Heart right ventricle (tissue), 16 donors: ENCODE measurements around the gene LRRC8B. TPM values are rescaled to one million over a fixed set of nuclear protein-coding genes. Genes with fewer than 3 reads are reported as not detected.

ENCODE experiments used
- ATAC-seq, 8 donors: fragments of 200-7000 bp; cut with Tn5 transposase; one replicate each; pipeline ENCODE4 v1.9.1; 2020; ENCODE audit warnings: mild to moderate bottlenecking in 8 of 8, moderate library complexity in 8 of 8, moderate number of reproducible peaks in 1 of 8
- DNase-seq, 2 donors: peaks; one replicate each; pipeline ENCODE4 v3.0.0-alpha.2; 2020
- H3K27ac ChIP-seq, 10 donors: fragments of 200-600 bp; sonication (generic) in 2 of 10; one replicate each; pipeline versions ENCODE4 v1.5.0 to v1.8.0; 2020 to 2022; ENCODE audit warnings: mild to moderate bottlenecking in 3 of 10
- H3K27me3 ChIP-seq, 7 donors: fragments of 200-600 bp; one replicate each; pipeline ENCODE4 v1.8.0; 2021 to 2022; ENCODE audit warnings: mild to moderate bottlenecking in 2 of 7
- H3K36me3 ChIP-seq, 9 donors: fragments of 200-600 bp; sonication (generic) in 1 of 9; one replicate each; pipeline versions ENCODE4 v1.5.0 to v1.8.0; 2020 to 2022; ENCODE audit warnings: mild to moderate bottlenecking in 2 of 9
- H3K4me1 ChIP-seq, 9 donors: fragments of 200-600 bp; sonication (generic) in 1 of 9; one replicate each; pipeline versions ENCODE4 v1.5.0 to v1.8.0; 2020 to 2022; ENCODE audit warnings: mild to moderate bottlenecking in 4 of 9
- H3K4me3 ChIP-seq, 10 donors: fragments of 200-600 bp; sonication (generic) in 2 of 10; one replicate each; pipeline versions ENCODE4 v1.5.0 to v1.8.0; 2020 to 2022; ENCODE audit warnings: mild to moderate bottlenecking in 7 of 10, moderate library complexity in 2 of 10
- H3K9me3 ChIP-seq, 11 donors: fragments of 200-600 bp in 10 of 11; sonication (generic) in 2 of 11; one replicate each; pipeline versions ENCODE4 v1.5.0 to v1.8.0; 2013 to 2022; ENCODE audit warnings: mild to moderate bottlenecking in 2 of 11, control low read depth in 1 of 11, moderate library complexity in 1 of 11
- WGBS, 2 donors: extraction: QIAGEN DNeasy Blood & Tissue Kit; methylation state at CpG; one replicate each; pipeline ENCODE4 v1.1.7; 2013; ENCODE audit warnings: inconsistent platforms in 1 of 2; 5-methylcytosine and 5-hydroxymethylcytosine counted together
- intact Hi-C, 10 donors: fragments of 100-400 bp; cut with DNase I; formaldehyde crosslinking; loops; one replicate each; pipeline versions ENCODE4 v1.11.1 to v1.14.2; 2022
- polyA plus RNA-seq, 2 donors: library from polyadenylated mRNA; stranded (reverse); fragments of 200-250 nt; gene quantifications; one replicate each; pipeline ENCODE4 v1.2.3, GENCODE V29; 2013
- total RNA-seq, 10 donors: library from RNA; stranded (reverse); fragmentation: NEBNext Ultra II Directional in 3 of 10; extraction: Animal tissue kit (Norgen Biotek cat#: 25700) in 3 of 10; gene quantifications; one replicate each; pipeline versions ENCODE4 v1.2.1 to v1.2.4, GENCODE V29; 2021 to 2023
- TF ChIP-seq, protein P1 (sequence below), 9 donors: fragments of 200-600 bp; sonication (generic) in 2 of 9; IDR thresholded peaks; one replicate each; pipeline versions ENCODE4 v1.5.0 to v1.8.0; 2021 to 2022; ENCODE audit warnings: antibody characterized with exemption in 9 of 9, mild to moderate bottlenecking in 5 of 9, moderate library complexity in 1 of 9
- donor health status: Arrhythmogenic right ventricular cardiomyopathy.
- donor health status: ischemic (EF 13 %, LVEDD 7.1; RV severe dilation, severe dysfunction).
- donor health status: healthy with polysubstance abuse.
- donor health status: DM: no; HTN: yes; CAD: no.
- donor health status: DM: no; HTN: no; CAD: no.
- donor health status: ischemic (EF 25% LVEDD 6.9; RV normal size, moderate dysfunction).
- donor health status: ischemic (EF 25% LVEDD 5.7; RV mildly dilated, moderate dysfunction).
- donor health status: healthy.
- donor health status: DM: yes; HTN: yes; CAD: no.
- donor health status: Ischemic cardiomyopathy.
- donor health status: ischemic (EF 35%, LVEDD 5.7; RV mildly dilated, moderate dysfunction).
- donor health status: nonischemic (EF 11% LVEDD 7.7; RV severe dilation, severe dysfunction).
- donor health status: DM: yes; HTN: yes; CAD: no.
- donor health status: PGD.
- donor health status: ischemic (EF 29% LVEDD 5.4; RV normal size, mild dysfunction).
- donor health status: nonischemic (EF 23%, LVEDD 6.1; RV moderate dilation, normal function).

Gene LRRC8B
- total and polyA plus RNA-seq, 12 donors: 1.7 to 6.6 (median 4.2) TPM

DNA sequence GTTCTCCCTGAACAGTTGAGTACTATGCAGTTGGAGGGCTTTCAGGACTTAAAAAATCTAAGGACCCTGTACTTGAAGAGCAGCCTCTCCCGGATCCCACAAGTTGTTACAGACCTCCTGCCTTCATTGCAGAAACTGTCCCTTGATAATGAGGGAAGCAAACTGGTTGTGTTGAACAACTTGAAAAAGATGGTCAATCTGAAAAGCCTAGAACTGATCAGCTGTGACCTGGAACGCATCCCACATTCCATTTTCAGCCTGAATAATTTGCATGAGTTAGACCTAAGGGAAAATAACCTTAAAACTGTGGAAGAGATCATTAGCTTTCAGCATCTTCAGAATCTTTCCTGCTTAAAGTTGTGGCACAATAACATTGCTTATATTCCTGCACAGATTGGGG lies 59.6 kb downstream of the LRRC8B start:
- WGBS, 2 donors: 95 to 99% methylated on average over 2 of the region's 2 CpGs
- H3K27ac ChIP-seq: no peak overlapping the region
- peaks cover 0 to 71% (median 9%) of the 10 kb centered on the region in 9 donors for H3K36me3 ChIP-seq
- TF ChIP-seq, protein P1, sequence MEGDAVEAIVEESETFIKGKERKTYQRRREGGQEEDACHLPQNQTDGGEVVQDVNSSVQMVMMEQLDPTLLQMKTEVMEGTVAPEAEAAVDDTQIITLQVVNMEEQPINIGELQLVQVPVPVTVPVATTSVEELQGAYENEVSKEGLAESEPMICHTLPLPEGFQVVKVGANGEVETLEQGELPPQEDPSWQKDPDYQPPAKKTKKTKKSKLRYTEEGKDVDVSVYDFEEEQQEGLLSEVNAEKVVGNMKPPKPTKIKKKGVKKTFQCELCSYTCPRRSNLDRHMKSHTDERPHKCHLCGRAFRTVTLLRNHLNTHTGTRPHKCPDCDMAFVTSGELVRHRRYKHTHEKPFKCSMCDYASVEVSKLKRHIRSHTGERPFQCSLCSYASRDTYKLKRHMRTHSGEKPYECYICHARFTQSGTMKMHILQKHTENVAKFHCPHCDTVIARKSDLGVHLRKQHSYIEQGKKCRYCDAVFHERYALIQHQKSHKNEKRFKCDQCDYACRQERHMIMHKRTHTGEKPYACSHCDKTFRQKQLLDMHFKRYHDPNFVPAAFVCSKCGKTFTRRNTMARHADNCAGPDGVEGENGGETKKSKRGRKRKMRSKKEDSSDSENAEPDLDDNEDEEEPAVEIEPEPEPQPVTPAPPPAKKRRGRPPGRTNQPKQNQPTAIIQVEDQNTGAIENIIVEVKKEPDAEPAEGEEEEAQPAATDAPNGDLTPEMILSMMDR (IDR thresholded peaks at IDR 0.05): no peak
- H3K27me3 ChIP-seq: no peaks in the 10 kb centered on the region
- intact Hi-C loops: no loop called here
- DNase-seq (no peak), ATAC-seq (no peak)
- no peaks in the 10 kb centered on the region for H3K9me3 ChIP-seq
- no peak overlapping the region for H3K4me3 ChIP-seq
- H3K4me1 ChIP-seq: peaks cover 0 to 2% (median 0%) of the 10 kb centered on the region in 9 donors

DNA sequence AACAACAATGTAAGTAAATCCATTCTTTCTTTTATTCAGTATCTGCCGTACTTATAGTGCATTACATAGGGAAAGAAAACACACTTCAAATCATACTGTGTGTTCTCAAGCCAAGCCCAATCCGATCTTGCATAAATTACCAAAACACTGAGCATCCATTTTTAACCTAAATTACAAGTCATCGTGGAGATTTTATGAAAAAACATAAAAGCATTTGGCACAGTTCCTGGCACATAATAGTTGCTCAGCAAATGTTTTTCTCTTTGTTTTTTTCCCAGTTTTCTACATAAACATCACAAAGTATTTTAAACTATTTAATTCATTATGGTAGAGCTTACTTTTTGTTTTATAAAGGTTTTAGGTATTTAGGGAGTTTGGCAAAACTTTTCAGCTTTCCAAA lies 60.2 kb downstream of the LRRC8B start:
- no peak overlapping the region for H3K4me3 ChIP-seq
- no peak overlapping the region for H3K27ac ChIP-seq
- TF ChIP-seq, protein P1 (IDR thresholded peaks at IDR 0.05): no peak
- no peaks in the 10 kb centered on the region for H3K27me3 ChIP-seq
- DNase-seq (no peak), ATAC-seq (no peak)
- peaks cover 0 to 65% (median 9%) of the 10 kb centered on the region in 9 donors for H3K36me3 ChIP-seq
- no peaks in the 10 kb centered on the region for H3K9me3 ChIP-seq
- H3K4me1 ChIP-seq: peaks cover 0 to 7% (median 3%) of the 10 kb centered on the region in 9 donors
- WGBS, 2 donors: 92 to 93% methylated on average over 3 of the region's 3 CpGs
- intact Hi-C loops: no loop called here

DNA sequence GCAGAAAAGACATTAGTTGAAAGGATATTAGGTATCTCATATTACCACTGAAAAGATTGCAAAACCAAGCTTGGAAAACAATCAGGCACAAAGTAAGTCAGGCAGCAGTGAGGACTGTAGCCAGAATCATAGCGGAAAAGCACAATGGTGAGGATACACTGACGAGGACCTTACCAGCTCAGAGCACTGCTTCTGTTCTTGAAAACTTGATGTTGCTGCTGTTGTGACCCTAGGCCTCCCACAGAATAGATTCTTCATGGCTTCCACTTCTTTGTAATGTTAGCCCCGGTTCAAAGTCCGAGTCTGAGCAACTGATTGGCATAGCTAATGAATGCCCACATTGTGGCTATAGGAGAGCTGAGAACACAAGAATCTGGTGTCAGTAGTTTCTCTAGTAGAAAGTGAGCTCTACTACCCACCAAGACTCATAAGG lies 63.1 kb downstream of the LRRC8B start:
- H3K36me3 ChIP-seq: peaks cover 0 to 38% (median 2%) of the 10 kb centered on the region in 9 donors
- intact Hi-C loops: no loop called here
- H3K4me3 ChIP-seq: no peak overlapping the region
- H3K9me3 ChIP-seq: no peaks in the 10 kb centered on the region
- H3K4me1 ChIP-seq: peaks cover 0 to 21% (median 12%) of the 10 kb centered on the region in 9 donors
- no peak overlapping the region for H3K27ac ChIP-seq
- DNase-seq: no peak
- no peak for ATAC-seq
- no peaks in the 10 kb centered on the region for H3K27me3 ChIP-seq
- 92 to 94% methylated on average over 4 of the region's 4 CpGs for WGBS, 2 donors
- TF ChIP-seq, protein P1 (IDR thresholded peaks at IDR 0.05): no peak

DNA sequence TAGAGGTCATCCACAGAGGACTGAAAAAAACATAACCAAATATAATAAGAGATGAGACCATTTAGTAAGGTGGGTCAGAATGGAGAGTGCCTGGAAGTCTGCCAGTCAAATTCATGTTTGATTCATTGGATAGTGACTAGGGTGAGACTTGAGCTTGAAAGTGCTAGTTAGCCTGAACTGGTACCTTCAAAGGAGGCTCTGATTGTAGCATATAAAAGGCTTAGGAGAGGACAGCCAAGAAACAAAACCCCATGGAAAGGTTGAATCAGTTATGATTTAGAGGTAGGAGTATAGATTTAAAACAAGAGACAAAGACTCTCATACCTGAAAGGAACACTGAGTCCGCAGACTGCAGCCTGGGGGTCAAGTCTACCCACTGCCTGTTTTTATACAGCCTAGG lies 63.9 kb downstream of the LRRC8B start:
- DNase-seq (no peak), ATAC-seq (no peak)
- Histone ChIP-seq H3K27ac (no peak overlapping the region), H3K4me1 (peaks cover 0 to 21% (median 15%) of the 10 kb centered on the region in 9 donors), H3K9me3 (no peaks in the 10 kb centered on the region), H3K27me3 (no peaks in the 10 kb centered on the region), H3K4me3 (no peak overlapping the region), H3K36me3 (peaks cover 0 to 33% (median 0%) of the 10 kb centered on the region in 9 donors)
- intact Hi-C loops: no loop called here
- TF ChIP-seq, protein P1 (IDR thresholded peaks at IDR 0.05): no peak
- WGBS, 2 donors: 96 to 100% methylated on average over 1 of the region's 1 CpG
